Measurements from ENCODE around the gene VPS51.

DNA sequence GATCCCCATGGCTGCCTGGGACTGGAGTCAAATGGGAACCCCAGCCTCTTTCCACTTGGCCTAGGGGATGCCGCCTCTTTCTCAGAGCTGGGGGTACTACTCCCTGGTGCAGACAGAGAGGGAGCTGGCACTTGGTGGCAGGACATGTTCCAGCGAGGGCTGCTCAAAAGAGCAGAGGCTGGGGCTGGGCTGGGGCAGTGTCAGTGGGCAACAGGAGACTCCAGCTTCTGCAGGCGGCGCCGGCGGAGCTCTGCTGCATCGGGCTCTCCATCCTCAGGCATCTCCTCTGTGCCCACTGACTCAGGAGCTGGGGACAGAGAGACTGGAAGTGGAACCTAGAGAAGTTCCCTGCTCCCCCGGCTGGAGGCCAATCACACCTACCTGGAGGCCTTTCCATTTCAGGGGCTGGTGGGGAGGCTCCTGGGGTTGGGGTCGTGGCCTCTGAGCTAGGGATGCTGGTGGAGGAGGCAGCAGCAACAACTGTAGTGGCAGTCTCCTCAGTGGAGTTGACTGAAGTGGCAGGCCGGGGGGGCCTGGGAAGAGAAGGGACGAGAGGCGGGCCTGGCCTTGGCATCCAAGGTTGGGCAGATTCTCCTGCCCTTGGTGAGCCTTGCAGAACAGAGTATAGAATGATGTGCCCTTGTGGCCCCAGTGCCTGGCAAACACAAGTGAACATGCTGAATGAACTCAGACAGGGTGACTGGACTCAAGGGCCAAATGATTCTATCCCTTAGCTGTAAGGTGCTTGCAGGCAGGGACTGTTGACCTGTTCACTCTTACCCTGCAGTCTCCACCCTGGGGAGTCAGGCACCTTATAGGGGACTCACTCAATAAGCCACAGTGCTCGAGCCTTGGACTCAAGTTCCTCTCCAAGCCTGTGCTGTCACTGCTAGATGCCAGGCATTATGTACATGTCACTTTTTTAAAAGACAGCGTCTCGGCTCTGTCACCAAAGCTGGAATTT is 32.5 kb downstream of the VPS51 start:
- no peak for TF ChIP-seq POLR2A (IDR thresholded peaks at IDR 0.05)
- TF ChIP-seq, protein P1, sequence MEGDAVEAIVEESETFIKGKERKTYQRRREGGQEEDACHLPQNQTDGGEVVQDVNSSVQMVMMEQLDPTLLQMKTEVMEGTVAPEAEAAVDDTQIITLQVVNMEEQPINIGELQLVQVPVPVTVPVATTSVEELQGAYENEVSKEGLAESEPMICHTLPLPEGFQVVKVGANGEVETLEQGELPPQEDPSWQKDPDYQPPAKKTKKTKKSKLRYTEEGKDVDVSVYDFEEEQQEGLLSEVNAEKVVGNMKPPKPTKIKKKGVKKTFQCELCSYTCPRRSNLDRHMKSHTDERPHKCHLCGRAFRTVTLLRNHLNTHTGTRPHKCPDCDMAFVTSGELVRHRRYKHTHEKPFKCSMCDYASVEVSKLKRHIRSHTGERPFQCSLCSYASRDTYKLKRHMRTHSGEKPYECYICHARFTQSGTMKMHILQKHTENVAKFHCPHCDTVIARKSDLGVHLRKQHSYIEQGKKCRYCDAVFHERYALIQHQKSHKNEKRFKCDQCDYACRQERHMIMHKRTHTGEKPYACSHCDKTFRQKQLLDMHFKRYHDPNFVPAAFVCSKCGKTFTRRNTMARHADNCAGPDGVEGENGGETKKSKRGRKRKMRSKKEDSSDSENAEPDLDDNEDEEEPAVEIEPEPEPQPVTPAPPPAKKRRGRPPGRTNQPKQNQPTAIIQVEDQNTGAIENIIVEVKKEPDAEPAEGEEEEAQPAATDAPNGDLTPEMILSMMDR (IDR thresholded peaks at IDR 0.05): no peak

All from adrenal gland (tissue), 5 donors.